AG04450 (cell line): ENCODE results near the gene STXBP6. TPM values are rescaled to one million over a fixed set of nuclear protein-coding genes. Genes with fewer than 3 reads are reported as not detected.

Experiments
- CTCF ChIA-PET: fragments of 300-600, 350-600 bp; formaldehyde crosslinking; extraction: SDS; loops from one replicate; lab custom pipeline; 2022; ENCODE audit warnings: antibody characterized with exemption, inconsistent platforms; lab: Charles Lee
- POLR2A ChIA-PET: fragments of 350-600 bp; formaldehyde crosslinking; extraction: SDS; loops from one replicate; lab custom pipeline; 2021; ENCODE audit warnings: antibody characterized with exemption, inconsistent platforms; lab: Yijun Ruan, JAX
- DNase-seq: peaks from one replicate; pipeline ENCODE4 v3.0.0-alpha.2; 2011; ENCODE audit warnings: low read depth, low spot score
- H3K27ac ChIP-seq: one replicate; pipeline ENCODE4 v1.5.1; 2012; ENCODE audit warnings: low read depth, low read length, control low read depth
- H3K27me3 ChIP-seq: one replicate; pipeline ENCODE4 v1.6.0; 2012; ENCODE audit warnings: low read length; ENCODE audit not compliant: control insufficient read depth, insufficient read depth
- H3K4me3 ChIP-seq: 2 replicates; pipeline ENCODE4 v1.5.1; 2011; ENCODE audit warnings: mild to moderate bottlenecking, low read depth, low read length, control low read depth
- H3K9me3 ChIP-seq: 2 replicates; pipeline ENCODE4 v1.5.1; 2012; ENCODE audit warnings: low read length; ENCODE audit not compliant: control insufficient read depth, insufficient read depth
- CTCF ChIP-seq: IDR thresholded peaks from 2 replicates; pipeline ENCODE4 v1.5.1; 2011; ENCODE audit warnings: low read depth, low read length, control low read depth, inconsistent platforms
- polyA plus RNA-seq: library from polyadenylated mRNA; depleted of rRNA; stranded (reverse); fragments of >200 nt; gene quantifications from 2 replicates; pipeline ENCODE4 v1.2.3, GENCODE V29; 2011

STXBP6 gene
- polyA plus RNA-seq, 1 experiment: 0.16 TPM

- ChIA-PET POLR2A (no interaction called here), CTCF (no interaction called here)
- DNase-seq: no peak
- no peak overlapping the region for H3K4me3 ChIP-seq
- H3K27me3 ChIP-seq: no peaks in the 10 kb centered on the region
- H3K9me3 ChIP-seq: no peaks in the 10 kb centered on the region
- H3K27ac ChIP-seq: no peak overlapping the region
- TF ChIP-seq CTCF: no peak
Observed at GRCh38 chr14:24874514-24875202, 175.3 kb downstream of the STXBP6 start.

- Histone ChIP-seq H3K27me3 (no peaks in the 10 kb centered on the region), H3K9me3 (no peaks in the 10 kb centered on the region), H3K4me3 (no peak overlapping the region), H3K27ac (no peak overlapping the region)
- no peak for TF ChIP-seq CTCF
- POLR2A ChIA-PET: no interaction called here
- CTCF ChIA-PET: no interaction called here
- DNase-seq: no peak
Observed at GRCh38 chr14:24873551-24873950, 176.4 kb downstream of the STXBP6 start.

GRCh38 chr14:24870949-24871701 is 178.8 kb downstream of the STXBP6 start:
- POLR2A ChIA-PET: no interaction called here
- TF ChIP-seq CTCF: no peak
- CTCF ChIA-PET: no interaction called here
- no peaks in the 10 kb centered on the region for H3K27me3 ChIP-seq
- H3K27ac ChIP-seq: no peak overlapping the region
- DNase-seq: no peak
- H3K4me3 ChIP-seq: no peak overlapping the region
- H3K9me3 ChIP-seq: no peaks in the 10 kb centered on the region

- Histone ChIP-seq H3K4me3 (no peak overlapping the region), H3K27me3 (no peaks in the 10 kb centered on the region), H3K9me3 (no peaks in the 10 kb centered on the region), H3K27ac (no peak overlapping the region)
- DNase-seq: no peak
- no peak for TF ChIP-seq CTCF
- POLR2A ChIA-PET: no interaction called here
- CTCF ChIA-PET: interaction anchor here (0.6 kb wide), 1 partner anchor 14 kb away, joined by 3 read pairs; no protein-coding TSS in a partner anchor
Observed at GRCh38 chr14:24868389-24868788, 181.6 kb downstream of the STXBP6 start.

GRCh38 chr14:24866067-24866639 is 183.8 kb downstream of the STXBP6 start:
- Histone ChIP-seq H3K9me3 (no peaks in the 10 kb centered on the region), H3K4me3 (no peak overlapping the region), H3K27me3 (no peaks in the 10 kb centered on the region), H3K27ac (no peak overlapping the region)
- ChIA-PET POLR2A (no interaction called here), CTCF (no interaction called here)
- TF ChIP-seq CTCF: no peak
- DNase-seq: no peak
